ENCODE results near the gene TBL1XR1.

TBL1XR1 gene

GRCh38 chr3:177147790-177148189, 49.5 kb downstream of the TBL1XR1 start:
- no peak overlapping the region for H2BK12ac ChIP-seq (ENCODE audit: low read length in 2 of 2)
- WGBS, result no CpG with 5 or more reads among the region's 1 CpG

GRCh38 chr3:177146646-177147045, 50.6 kb downstream of the TBL1XR1 start:
- peaks cover 5% of the 10 kb centered on the region for H3K79me1 ChIP-seq (replicated peaks; ENCODE audit: low read length, poor library complexity, severe bottlenecking)
- H2BK120ac ChIP-seq (ENCODE audit: low read depth, low read length), result no peak overlapping the region
- no peak overlapping the region for H2BK12ac ChIP-seq (ENCODE audit: low read length in 2 of 2)
- H3K9ac ChIP-seq (ENCODE audit: low read length), result peak overlapping the region; percentile 57
- WGBS, result 78% methylated on average over 4 of the region's 4 CpGs
- no peak overlapping the region for H3K27ac ChIP-seq (ENCODE audit: low read length, poor library complexity, severe bottlenecking)
- H3K18ac ChIP-seq (ENCODE audit: low read depth in 1 of 2, low read length in 2 of 2), result no peak overlapping the region
- no peak overlapping the region for H3K14ac ChIP-seq (ENCODE audit: low read length in 2 of 2)
- no peak overlapping the region for H3K4me2 ChIP-seq (ENCODE audit: low read length, poor library complexity, severe bottlenecking)
- DNase-seq, result no peak
- H2BK5ac ChIP-seq (ENCODE audit: low read depth, low read length, poor library complexity, severe bottlenecking), result no peak overlapping the region
- no peak overlapping the region for H2AK5ac ChIP-seq (ENCODE audit: low read length, severe bottlenecking)
- H3K27me3 ChIP-seq (ENCODE audit: control insufficient read depth in 1 of 2, insufficient read depth in 1 of 2, low read length in 2 of 2), result no peaks in the 10 kb centered on the region
- no peaks in the 10 kb centered on the region for H3K36me3 ChIP-seq (ENCODE audit: control insufficient read depth in 1 of 2, insufficient read depth in 2 of 2, low read depth in 1 of 2, low read length in 2 of 2)
- H3K4me3 ChIP-seq (ENCODE audit: insufficient read depth in 1 of 2, low read depth in 1 of 2, low read length in 2 of 2), result no peak overlapping the region
- H3K9me3 ChIP-seq (ENCODE audit: control insufficient read depth, low read length), result no peaks in the 10 kb centered on the region
- no peak overlapping the region for H4K91ac ChIP-seq (ENCODE audit: low read length)
- H2AFZ ChIP-seq (ENCODE audit: low read depth, low read length), result no peak overlapping the region
- no peak overlapping the region for H2BK15ac ChIP-seq (ENCODE audit: low read depth, poor library complexity, severe bottlenecking)
- H3K4me1 ChIP-seq (ENCODE audit: control insufficient read depth, insufficient read depth, low read depth, low read length), result peaks cover 9% of the 10 kb centered on the region
- no peak overlapping the region for H3K4ac ChIP-seq (ENCODE audit: low read depth in 1 of 2, low read length in 2 of 2)
- H3K23ac ChIP-seq (ENCODE audit: low read length in 2 of 2), result no peak overlapping the region
- H4K8ac ChIP-seq (ENCODE audit: low read length), result no peak overlapping the region

More at GRCh38 chr3:177147790-177148189, 49.5 kb downstream of the TBL1XR1 start:
- DNase-seq, result no peak
- no peak overlapping the region for H2BK120ac ChIP-seq (ENCODE audit: low read depth, low read length)
- H2BK5ac ChIP-seq (ENCODE audit: low read depth, low read length, poor library complexity, severe bottlenecking), result no peak overlapping the region
- no peak overlapping the region for H2AFZ ChIP-seq (ENCODE audit: low read depth, low read length)
- H3K9me3 ChIP-seq (ENCODE audit: control insufficient read depth, low read length), result no peaks in the 10 kb centered on the region
- no peaks in the 10 kb centered on the region for H3K36me3 ChIP-seq (ENCODE audit: control insufficient read depth in 1 of 2, insufficient read depth in 2 of 2, low read depth in 1 of 2, low read length in 2 of 2)
- H4K91ac ChIP-seq (ENCODE audit: low read length), result no peak overlapping the region
- H3K79me1 ChIP-seq (replicated peaks; ENCODE audit: low read length, poor library complexity, severe bottlenecking), result peaks cover 5% of the 10 kb centered on the region
- no peak overlapping the region for H3K14ac ChIP-seq (ENCODE audit: low read length in 2 of 2)
- H3K9ac ChIP-seq (ENCODE audit: low read length), result peak overlapping the region; percentile 57
- H3K4me3 ChIP-seq (ENCODE audit: insufficient read depth in 1 of 2, low read depth in 1 of 2, low read length in 2 of 2), result peak overlapping the region in 1 of 2 experiments; percentile 25
- H3K4ac ChIP-seq (ENCODE audit: low read depth in 1 of 2, low read length in 2 of 2), result no peak overlapping the region
- H3K4me2 ChIP-seq (ENCODE audit: low read length, poor library complexity, severe bottlenecking), result no peak overlapping the region
- no peak overlapping the region for H3K18ac ChIP-seq (ENCODE audit: low read depth in 1 of 2, low read length in 2 of 2)
- no peak overlapping the region for H3K27ac ChIP-seq (ENCODE audit: low read length, poor library complexity, severe bottlenecking)
- no peak overlapping the region for H2AK5ac ChIP-seq (ENCODE audit: low read length, severe bottlenecking)
- H3K27me3 ChIP-seq (ENCODE audit: control insufficient read depth in 1 of 2, insufficient read depth in 1 of 2, low read length in 2 of 2), result no peaks in the 10 kb centered on the region
- H3K4me1 ChIP-seq (ENCODE audit: control insufficient read depth, insufficient read depth, low read depth, low read length), result peaks cover 9% of the 10 kb centered on the region
- H4K8ac ChIP-seq (ENCODE audit: low read length), result no peak overlapping the region
- H3K23ac ChIP-seq (ENCODE audit: low read length in 2 of 2), result no peak overlapping the region
- no peak overlapping the region for H2BK15ac ChIP-seq (ENCODE audit: low read depth, poor library complexity, severe bottlenecking)

GRCh38 chr3:177145954-177146353, 51.3 kb downstream of the TBL1XR1 start:
- no peaks in the 10 kb centered on the region for H3K27me3 ChIP-seq (ENCODE audit: control insufficient read depth in 1 of 2, insufficient read depth in 1 of 2, low read length in 2 of 2)
- H3K4me2 ChIP-seq (ENCODE audit: low read length, poor library complexity, severe bottlenecking), result no peak overlapping the region
- no peak overlapping the region for H4K8ac ChIP-seq (ENCODE audit: low read length)
- WGBS, result 100% methylated on average over 2 of the region's 2 CpGs
- H2BK12ac ChIP-seq (ENCODE audit: low read length in 2 of 2), result no peak overlapping the region
- no peak overlapping the region for H3K4me3 ChIP-seq (ENCODE audit: insufficient read depth in 1 of 2, low read depth in 1 of 2, low read length in 2 of 2)
- H3K36me3 ChIP-seq (ENCODE audit: control insufficient read depth in 1 of 2, insufficient read depth in 2 of 2, low read depth in 1 of 2, low read length in 2 of 2), result no peaks in the 10 kb centered on the region
- H4K91ac ChIP-seq (ENCODE audit: low read length), result no peak overlapping the region
- no peak overlapping the region for H2AK5ac ChIP-seq (ENCODE audit: low read length, severe bottlenecking)
- no peak for DNase-seq
- H3K4ac ChIP-seq (ENCODE audit: low read depth in 1 of 2, low read length in 2 of 2), result no peak overlapping the region
- no peak overlapping the region for H3K14ac ChIP-seq (ENCODE audit: low read length in 2 of 2)
- H3K27ac ChIP-seq (ENCODE audit: low read length, poor library complexity, severe bottlenecking), result no peak overlapping the region
- no peak overlapping the region for H2BK15ac ChIP-seq (ENCODE audit: low read depth, poor library complexity, severe bottlenecking)
- peaks cover 4% of the 10 kb centered on the region for H3K4me1 ChIP-seq (ENCODE audit: control insufficient read depth, insufficient read depth, low read depth, low read length)
- H3K23ac ChIP-seq (ENCODE audit: low read length in 2 of 2), result no peak overlapping the region
- no peak overlapping the region for H2BK5ac ChIP-seq (ENCODE audit: low read depth, low read length, poor library complexity, severe bottlenecking)
- H3K18ac ChIP-seq (ENCODE audit: low read depth in 1 of 2, low read length in 2 of 2), result no peak overlapping the region
- no peak overlapping the region for H2BK120ac ChIP-seq (ENCODE audit: low read depth, low read length)
- H2AFZ ChIP-seq (ENCODE audit: low read depth, low read length), result no peak overlapping the region
- no peaks in the 10 kb centered on the region for H3K9me3 ChIP-seq (ENCODE audit: control insufficient read depth, low read length)
- no peak overlapping the region for H3K9ac ChIP-seq (ENCODE audit: low read length)
- peaks cover 5% of the 10 kb centered on the region for H3K79me1 ChIP-seq (replicated peaks; ENCODE audit: low read length, poor library complexity, severe bottlenecking)

- Histone ChIP-seq H3K4me1 (ENCODE audit: control insufficient read depth, insufficient read depth, low read depth, low read length) (peaks cover 4% of the 10 kb centered on the region), H3K4me2 (ENCODE audit: low read length, poor library complexity, severe bottlenecking) (no peak overlapping the region), H3K79me1 (replicated peaks; ENCODE audit: low read length, poor library complexity, severe bottlenecking) (peaks cover 5% of the 10 kb centered on the region), H3K27ac (ENCODE audit: low read length, poor library complexity, severe bottlenecking) (no peak overlapping the region), H2AK5ac (ENCODE audit: low read length, severe bottlenecking) (no peak overlapping the region), H2BK120ac (ENCODE audit: low read depth, low read length) (no peak overlapping the region), H2BK5ac (ENCODE audit: low read depth, low read length, poor library complexity, severe bottlenecking) (no peak overlapping the region), H4K8ac (ENCODE audit: low read length) (no peak overlapping the region), H3K18ac (ENCODE audit: low read depth in 1 of 2, low read length in 2 of 2) (no peak overlapping the region), H3K4ac (ENCODE audit: low read depth in 1 of 2, low read length in 2 of 2) (no peak overlapping the region), H3K4me3 (ENCODE audit: insufficient read depth in 1 of 2, low read depth in 1 of 2, low read length in 2 of 2) (no peak overlapping the region), H2BK12ac (ENCODE audit: low read length in 2 of 2) (no peak overlapping the region), H3K23ac (ENCODE audit: low read length in 2 of 2) (no peak overlapping the region), H2BK15ac (ENCODE audit: low read depth, poor library complexity, severe bottlenecking) (no peak overlapping the region), H3K9me3 (ENCODE audit: control insufficient read depth, low read length) (no peaks in the 10 kb centered on the region), H2AFZ (ENCODE audit: low read depth, low read length) (no peak overlapping the region), H3K36me3 (ENCODE audit: control insufficient read depth in 1 of 2, insufficient read depth in 2 of 2, low read depth in 1 of 2, low read length in 2 of 2) (no peaks in the 10 kb centered on the region), H3K9ac (ENCODE audit: low read length) (no peak overlapping the region), H3K14ac (ENCODE audit: low read length in 2 of 2) (no peak overlapping the region), H3K27me3 (ENCODE audit: control insufficient read depth in 1 of 2, insufficient read depth in 1 of 2, low read length in 2 of 2) (no peaks in the 10 kb centered on the region), H4K91ac (ENCODE audit: low read length) (no peak overlapping the region)
- WGBS, result 83% methylated on average over 1 of the region's 1 CpG
- no peak for DNase-seq
These were observed 51.9 kb downstream of the TBL1XR1 start for GRCh38 chr3:177145381-177145780.
